Panc1 (cell line): ENCODE results near the gene GCFC2. TPM values are rescaled to one million over a fixed set of nuclear protein-coding genes. Genes with fewer than 3 reads are reported as not detected.

Experiments used
- ATAC-seq: fragments of 200-7000 bp; cut with Tn5 transposase; 2 replicates; pipeline ENCODE4 v1.9.1; 2020; ENCODE audit warnings: mild to moderate bottlenecking, moderate library complexity
- BruUV-seq: library from RNA; stranded (reverse); fragments of 400-500 nt; replicated peaks from 2 replicates; lab custom pipeline; 2021; lab: Mats Ljungman, UMichigan
- CTCF ChIA-PET: fragments of 300-600 bp; sonication (Branson Sonifier 250); formaldehyde crosslinking; loops from one replicate; lab custom pipeline; 2022; ENCODE audit warnings: antibody characterized with exemption; lab: Charles Lee
- POLR2A ChIA-PET: fragments of 300-600 bp; sonication (Branson Sonifier 250); formaldehyde crosslinking; loops from one replicate; lab custom pipeline; 2022; ENCODE audit warnings: antibody characterized with exemption; lab: Charles Lee
- DNase-seq: peaks from one replicate; pipeline ENCODE4 v3.0.0-alpha.2; 2010; ENCODE audit warnings: low read depth, low spot score
- H3K27ac ChIP-seq: 2 replicates; pipeline ENCODE4 v1.5.1; 2011; ENCODE audit warnings: mild to moderate bottlenecking, low read length, inconsistent platforms
- H3K27me3 ChIP-seq: fragments of 200-500 bp; sonication (Bioruptor generic); 2 replicates; pipeline ENCODE4 v1.6.0; 2014; ENCODE audit warnings: low read length, inconsistent platforms; ENCODE audit not compliant: control insufficient read depth, insufficient read depth
- H3K36me3 ChIP-seq: fragments of 200-500 bp; sonication (Bioruptor generic); 2 replicates; pipeline ENCODE4 v1.5.1; 2014; ENCODE audit warnings: inconsistent platforms, mild to moderate bottlenecking, low read length, moderate library complexity; ENCODE audit not compliant: control insufficient read depth, insufficient read depth
- H3K4me1 ChIP-seq: 2 replicates; pipeline ENCODE4 v1.5.1; 2011; ENCODE audit warnings: inconsistent platforms, mild to moderate bottlenecking, low read length, moderate library complexity; ENCODE audit not compliant: control insufficient read depth, insufficient read depth
- H3K4me3 ChIP-seq, 2 experiments: 2 replicates each; pipeline ENCODE4 v1.5.1; 2011 to 2012; ENCODE audit warnings: low read depth in 2 of 2, low read length in 2 of 2, mild to moderate bottlenecking in 2 of 2, inconsistent platforms in 1 of 2, moderate library complexity in 1 of 2
- H3K9me3 ChIP-seq: fragments of 200-500 bp; sonication (Bioruptor generic); 2 replicates; pipeline ENCODE4 v1.5.1; 2014; ENCODE audit warnings: low read depth, mild to moderate bottlenecking, inconsistent platforms, low read length, moderate library complexity; ENCODE audit not compliant: control insufficient read depth, insufficient read depth
- POLR2AphosphoS5 ChIP-seq: IDR thresholded peaks from 2 replicates; pipeline ENCODE4 v1.6.1; 2012; ENCODE audit warnings: mild to moderate bottlenecking, low read depth, low read length, moderate library complexity
- SIN3A ChIP-seq: IDR thresholded peaks from 2 replicates; pipeline ENCODE4 v1.6.1; 2012; ENCODE audit warnings: low read depth, mild to moderate bottlenecking, low read length, moderate library complexity, borderline replicate concordance; ENCODE audit not compliant: insufficient read depth
- TCF7L2 ChIP-seq: IDR thresholded peaks from 2 replicates; pipeline ENCODE4 v1.6.1; 2011; ENCODE audit warnings: mild to moderate bottlenecking, low read depth, low read length, inconsistent platforms
- in situ Hi-C: cut with HindIII; loops from 2 replicates; pipeline ENCODE4 v1.10.0; 2016; ENCODE audit warnings: low sequenced_read_pairs, low pct_unique_long_range_greater_than_20kb
- intact Hi-C: fragments of 100-400 bp; cut with micrococcal nuclease; formaldehyde crosslinking; loops from one replicate; pipeline ENCODE4 v1.10.0; 2022; ENCODE audit not compliant: unreplicated experiment
- total RNA-seq: library from RNA; stranded (reverse); gene quantifications from one replicate; pipeline ENCODE4 v1.2.1, GENCODE V29; 2021; ENCODE audit not compliant: unreplicated experiment
- TF ChIP-seq, protein P1 (sequence below), 2 experiments: IDR thresholded peaks; 2 replicates each; pipeline ENCODE4 v1.6.1; 2011 to 2012; ENCODE audit warnings: low read depth in 2 of 2, control low read depth in 1 of 2, low read length in 1 of 2, mild to moderate bottlenecking in 1 of 2, moderate library complexity in 1 of 2; ENCODE audit not compliant: insufficient read depth in 1 of 2
- TF ChIP-seq, protein P2 (sequence below): fragments of 450-650 bp; IDR thresholded peaks from 2 replicates; pipeline ENCODE4 v1.5.1; 2017; ENCODE audit warnings: mild to moderate bottlenecking

GCFC2 gene
- total RNA-seq, 1 experiment from 2014 or later, result 26.3 TPM

DNA sequence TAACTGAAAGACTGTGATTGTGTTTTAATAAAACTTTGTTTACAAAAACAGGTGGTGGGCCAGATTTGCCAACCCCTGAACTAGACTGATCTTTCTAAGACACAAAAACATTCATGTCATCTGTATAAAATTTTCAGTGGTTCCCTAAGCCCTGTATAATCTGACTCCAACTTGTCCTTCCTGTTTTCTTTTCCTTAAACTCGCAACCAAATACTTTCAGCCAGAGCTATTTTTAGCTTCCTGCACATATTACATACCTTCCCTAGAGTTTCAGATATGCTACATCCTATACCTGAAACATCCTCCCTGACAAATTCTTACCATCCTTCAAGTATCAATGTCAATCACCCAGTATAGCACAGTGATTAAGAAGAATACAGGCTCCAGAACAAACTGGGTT is 4.8 kb downstream of the GCFC2 start:
- TF ChIP-seq POLR2AphosphoS5 (no peak), TCF7L2 (no peak), SIN3A (no peak)
- TF ChIP-seq, protein P1, sequence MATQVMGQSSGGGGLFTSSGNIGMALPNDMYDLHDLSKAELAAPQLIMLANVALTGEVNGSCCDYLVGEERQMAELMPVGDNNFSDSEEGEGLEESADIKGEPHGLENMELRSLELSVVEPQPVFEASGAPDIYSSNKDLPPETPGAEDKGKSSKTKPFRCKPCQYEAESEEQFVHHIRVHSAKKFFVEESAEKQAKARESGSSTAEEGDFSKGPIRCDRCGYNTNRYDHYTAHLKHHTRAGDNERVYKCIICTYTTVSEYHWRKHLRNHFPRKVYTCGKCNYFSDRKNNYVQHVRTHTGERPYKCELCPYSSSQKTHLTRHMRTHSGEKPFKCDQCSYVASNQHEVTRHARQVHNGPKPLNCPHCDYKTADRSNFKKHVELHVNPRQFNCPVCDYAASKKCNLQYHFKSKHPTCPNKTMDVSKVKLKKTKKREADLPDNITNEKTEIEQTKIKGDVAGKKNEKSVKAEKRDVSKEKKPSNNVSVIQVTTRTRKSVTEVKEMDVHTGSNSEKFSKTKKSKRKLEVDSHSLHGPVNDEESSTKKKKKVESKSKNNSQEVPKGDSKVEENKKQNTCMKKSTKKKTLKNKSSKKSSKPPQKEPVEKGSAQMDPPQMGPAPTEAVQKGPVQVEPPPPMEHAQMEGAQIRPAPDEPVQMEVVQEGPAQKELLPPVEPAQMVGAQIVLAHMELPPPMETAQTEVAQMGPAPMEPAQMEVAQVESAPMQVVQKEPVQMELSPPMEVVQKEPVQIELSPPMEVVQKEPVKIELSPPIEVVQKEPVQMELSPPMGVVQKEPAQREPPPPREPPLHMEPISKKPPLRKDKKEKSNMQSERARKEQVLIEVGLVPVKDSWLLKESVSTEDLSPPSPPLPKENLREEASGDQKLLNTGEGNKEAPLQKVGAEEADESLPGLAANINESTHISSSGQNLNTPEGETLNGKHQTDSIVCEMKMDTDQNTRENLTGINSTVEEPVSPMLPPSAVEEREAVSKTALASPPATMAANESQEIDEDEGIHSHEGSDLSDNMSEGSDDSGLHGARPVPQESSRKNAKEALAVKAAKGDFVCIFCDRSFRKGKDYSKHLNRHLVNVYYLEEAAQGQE (IDR thresholded peaks at IDR 0.05; ENCODE audit: insufficient read depth in 1 of 2, low read depth in 2 of 2, low read length in 1 of 2), result no peak
- TF ChIP-seq, protein P2, sequence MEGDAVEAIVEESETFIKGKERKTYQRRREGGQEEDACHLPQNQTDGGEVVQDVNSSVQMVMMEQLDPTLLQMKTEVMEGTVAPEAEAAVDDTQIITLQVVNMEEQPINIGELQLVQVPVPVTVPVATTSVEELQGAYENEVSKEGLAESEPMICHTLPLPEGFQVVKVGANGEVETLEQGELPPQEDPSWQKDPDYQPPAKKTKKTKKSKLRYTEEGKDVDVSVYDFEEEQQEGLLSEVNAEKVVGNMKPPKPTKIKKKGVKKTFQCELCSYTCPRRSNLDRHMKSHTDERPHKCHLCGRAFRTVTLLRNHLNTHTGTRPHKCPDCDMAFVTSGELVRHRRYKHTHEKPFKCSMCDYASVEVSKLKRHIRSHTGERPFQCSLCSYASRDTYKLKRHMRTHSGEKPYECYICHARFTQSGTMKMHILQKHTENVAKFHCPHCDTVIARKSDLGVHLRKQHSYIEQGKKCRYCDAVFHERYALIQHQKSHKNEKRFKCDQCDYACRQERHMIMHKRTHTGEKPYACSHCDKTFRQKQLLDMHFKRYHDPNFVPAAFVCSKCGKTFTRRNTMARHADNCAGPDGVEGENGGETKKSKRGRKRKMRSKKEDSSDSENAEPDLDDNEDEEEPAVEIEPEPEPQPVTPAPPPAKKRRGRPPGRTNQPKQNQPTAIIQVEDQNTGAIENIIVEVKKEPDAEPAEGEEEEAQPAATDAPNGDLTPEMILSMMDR, result no peak
- intact Hi-C loops, result no loop called here
- CTCF ChIA-PET, result no interaction called here
- in situ Hi-C loops, result no loop called here
- H3K36me3 ChIP-seq, result peaks cover 18% of the 10 kb centered on the region
- POLR2A ChIA-PET, result interaction anchor here (0.6 kb wide), 1 partner anchor 42 kb away, joined by 10 read pairs; no protein-coding TSS in a partner anchor
- no peaks in the 10 kb centered on the region for H3K27me3 ChIP-seq
- H3K27ac ChIP-seq, result no peak overlapping the region
- no peak for DNase-seq
- no peaks in the 10 kb centered on the region for H3K9me3 ChIP-seq
- ATAC-seq, result no peak
- H3K4me1 ChIP-seq, result peaks cover 4% of the 10 kb centered on the region
- H3K4me3 ChIP-seq, result no peak overlapping the region
- BruUV-seq, result no TSS peak

GRCh38 chr2:75703589-75704287 is 7.0 kb downstream of the GCFC2 start:
- DNase-seq (no peak), ATAC-seq (no peak)
- intact Hi-C loops (no loop called here), in situ Hi-C loops (no loop called here)
- no TSS peak for BruUV-seq
- no peaks in the 10 kb centered on the region for H3K27me3 ChIP-seq
- no peaks in the 10 kb centered on the region for H3K4me1 ChIP-seq
- H3K27ac ChIP-seq, result no peak overlapping the region
- no peak overlapping the region for H3K4me3 ChIP-seq
- CTCF ChIA-PET, result no interaction called here
- H3K9me3 ChIP-seq, result no peaks in the 10 kb centered on the region
- TF ChIP-seq, protein P1 (IDR thresholded peaks at IDR 0.05; ENCODE audit: insufficient read depth in 1 of 2, low read depth in 2 of 2, low read length in 1 of 2), result no peak
- TF ChIP-seq POLR2AphosphoS5 (no peak), SIN3A (no peak), TCF7L2 (no peak)
- TF ChIP-seq, protein P2, result no peak
- peaks cover 18% of the 10 kb centered on the region for H3K36me3 ChIP-seq
- POLR2A ChIA-PET, result no interaction called here
